RWPE1 (cell line): ENCODE data around the gene TECPR2.
A peak's percentile ranks its signal among the peaks of the same experiment; 100 is the strongest.

ENCODE experiments used
- CTCF ChIA-PET: fragments of 350-600 bp; sonication (Branson Sonifier 250); formaldehyde crosslinking; extraction: SDS; loops from one replicate; lab custom pipeline; 2021; lab: Yijun Ruan, JAX
- POLR2A ChIA-PET: fragments of 400-600 bp; formaldehyde crosslinking; extraction: SDS; loops from one replicate; lab custom pipeline; 2020; ENCODE audit warnings: antibody characterized with exemption; ENCODE audit not compliant: low non-redundant PET; lab: Yijun Ruan, JAX
- DNase-seq: peaks from one replicate; pipeline ENCODE4 v3.0.0; 2012; ENCODE audit warnings: low spot score
- H3K27ac ChIP-seq: fragments of 450-650 bp; 2 replicates; pipeline ENCODE4 v1.5.1; 2017
- CTCF ChIP-seq: fragments of 450-650 bp; conservative IDR thresholded peaks from 2 replicates; pipeline ENCODE4 v1.5.1; 2017; ENCODE audit warnings: low read depth, mild to moderate bottlenecking

The TECPR2 gene

GRCh38 chr14:102442241-102443211 lies 79.8 kb downstream of the TECPR2 start:
- no peak for TF ChIP-seq CTCF
- peak; percentile 7 for DNase-seq
- ChIA-PET POLR2A (no interaction called here), CTCF (interaction anchor here (0.5 kb wide), 1 partner anchor 1490 kb away, joined by 4 read pairs; no protein-coding TSS in a partner anchor)
- H3K27ac ChIP-seq: peak overlapping the region; percentile 59

GRCh38 chr14:102445066-102445465 lies 82.3 kb downstream of the TECPR2 start:
- TF ChIP-seq CTCF: no peak
- no peak overlapping the region for H3K27ac ChIP-seq
- DNase-seq: no peak
- ChIA-PET CTCF (no interaction called here), POLR2A (no interaction called here)

- TF ChIP-seq CTCF: no peak
- DNase-seq: no peak
- CTCF ChIA-PET: no interaction called here
- H3K27ac ChIP-seq: no peak overlapping the region
- POLR2A ChIA-PET: no interaction called here
These were observed 82.9 kb downstream of the TECPR2 start for GRCh38 chr14:102445641-102446040.

- no peak for DNase-seq
- no peak for TF ChIP-seq CTCF
- peak overlapping the region; percentile 12; the same call in 1 of the 2 replicates for H3K27ac ChIP-seq
- CTCF ChIA-PET: interaction anchor here (0.6 kb wide), 1 partner anchor 43 kb away, joined by 3 read pairs; no protein-coding TSS in a partner anchor
- POLR2A ChIA-PET: no interaction called here
These were observed 87.7 kb downstream of the TECPR2 start for GRCh38 chr14:102450206-102451063.

- CTCF ChIA-PET: interaction anchor here (0.6 to 0.7 kb wide), 2 partner anchors 43 to 306 kb away, joined by 3 read pairs; no protein-coding TSS in a partner anchor
- H3K27ac ChIP-seq: peak overlapping the region; percentile 12; the same call in 1 of the 2 replicates
- POLR2A ChIA-PET: no interaction called here
- no peak for DNase-seq
- no peak for TF ChIP-seq CTCF
These were observed 88.3 kb downstream of the TECPR2 start for GRCh38 chr14:102451064-102451352.

GRCh38 chr14:102452302-102452701 lies 89.6 kb downstream of the TECPR2 start:
- CTCF ChIA-PET: interaction anchor here (0.5 kb wide), 1 partner anchor 26 kb away, joined by 3 read pairs; no protein-coding TSS in a partner anchor
- no peak for DNase-seq
- 0 out of 2 replicates have a peak overlapping the region, but pooled peaks have one; percentile 7 for H3K27ac ChIP-seq
- TF ChIP-seq CTCF: no peak
- POLR2A ChIA-PET: no interaction called here
